Activated CD4-positive, CD25-positive, alpha-beta regulatory T cell treated with anti-CD3 and anti-CD28 coated beads, Interleukin-2, amount 50 U/mL, for 72 hours (primary cell): Measurements from ENCODE around the gene HACD3.
"Not testable (repeated sequence)": the region's sequence is repeated elsewhere in the genome, so short reads cannot be mapped to it uniquely, and the experiment has no call there.

Experiments used
- DNase-seq: peaks from one replicate; pipeline ENCODE4 v3.0.0; 2021

The HACD3 gene

DNA sequence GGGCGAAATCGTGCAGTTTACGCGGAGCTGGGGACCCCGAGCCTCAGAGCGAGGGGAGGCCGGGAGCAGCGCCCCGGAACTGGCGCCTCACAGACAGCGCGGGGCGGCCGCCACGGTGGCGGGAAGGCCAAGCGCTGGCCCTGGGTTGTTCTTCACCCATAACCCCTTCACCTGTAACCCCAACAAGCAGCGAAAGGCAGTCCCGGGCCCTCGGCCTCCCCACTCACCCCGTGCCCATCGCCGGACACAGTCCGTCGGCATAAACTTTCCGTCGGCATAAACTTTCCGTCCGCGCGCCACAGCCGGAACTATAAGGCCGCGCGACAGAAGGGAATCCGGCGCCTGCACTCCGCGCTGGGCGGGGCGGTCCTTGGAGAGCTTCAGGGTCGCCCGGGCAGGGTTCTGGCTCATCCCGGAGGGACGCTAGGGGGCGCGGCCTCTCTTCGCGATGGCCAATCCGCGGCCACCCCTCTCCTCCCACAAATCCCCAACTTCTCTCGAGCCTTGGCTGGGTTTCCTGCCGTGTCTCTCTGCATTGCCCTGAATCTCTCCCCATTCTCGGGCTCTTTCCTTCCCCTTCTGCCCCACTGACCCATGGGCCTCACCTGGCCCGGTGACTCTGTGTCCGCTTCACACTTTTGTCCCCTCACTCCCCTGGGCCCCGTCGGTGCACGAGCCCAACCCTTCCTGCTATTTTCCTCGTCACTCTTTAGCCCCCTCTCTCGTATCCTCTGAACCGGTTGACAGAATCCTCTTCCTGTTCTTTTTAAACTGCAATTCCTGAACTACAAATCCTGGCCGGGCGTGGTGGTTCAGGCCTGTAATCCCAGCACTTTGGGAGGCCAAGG, 80.8 kb downstream of the HACD3 start, which contains the start of gene INTS14:
Gene INTS14 (minus strand): TSS at position 261 of the 848 bp plus-strand sequence. CDS start 3,751 bp downstream, outside the sequence.
- DNase-seq: peak; percentile 91

DNA sequence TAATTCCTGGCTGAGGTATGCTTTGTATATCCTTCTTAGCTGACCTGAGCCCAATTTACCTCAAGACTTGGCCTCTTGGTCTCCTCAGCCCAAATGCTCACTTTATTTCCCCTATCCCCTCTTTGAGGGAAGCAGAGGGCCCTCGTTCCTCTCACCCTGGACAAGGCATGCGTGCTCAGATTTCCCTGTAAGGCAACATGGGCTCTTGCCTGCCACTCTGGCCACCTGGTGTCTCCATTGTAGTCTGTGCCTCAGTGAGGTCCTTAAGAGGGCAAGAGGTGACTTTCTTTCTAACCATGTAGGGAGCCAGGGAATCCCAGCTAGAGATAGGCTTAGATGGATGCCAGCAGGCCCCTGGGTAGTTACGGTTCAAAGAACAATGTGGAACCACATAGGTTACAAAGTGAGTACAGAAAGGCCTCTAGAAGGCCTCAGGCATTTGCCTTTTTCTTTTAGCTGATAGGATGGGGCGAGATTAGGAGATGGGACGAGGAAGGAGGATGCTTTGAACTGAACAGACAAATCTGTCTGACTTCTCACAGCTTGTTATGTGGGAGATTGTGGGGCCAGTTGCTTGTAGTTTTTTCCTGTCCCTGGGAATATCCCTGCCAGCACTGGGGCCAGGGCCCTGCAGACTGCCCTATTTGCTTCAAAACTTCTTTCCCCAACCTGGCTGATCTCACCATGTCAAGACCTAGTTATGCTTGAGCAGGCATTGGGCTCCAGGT, 81.8 kb downstream of the HACD3 start:
- no peak for DNase-seq

DNA sequence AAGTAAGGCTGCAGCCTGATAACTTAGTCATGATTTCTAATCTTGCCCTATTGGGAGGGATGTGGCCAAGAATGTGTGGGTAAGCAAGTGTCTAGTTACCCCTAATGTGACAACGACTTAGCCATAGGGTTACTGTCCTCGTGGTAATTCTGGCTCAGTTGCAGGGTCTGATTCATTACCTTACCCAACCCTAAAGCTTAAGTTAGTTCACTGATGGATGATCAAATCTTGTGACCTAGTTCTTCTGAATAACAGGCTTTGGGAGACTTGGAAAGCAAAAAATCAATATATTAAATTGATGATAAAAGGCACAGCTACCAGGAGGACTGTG, 82.3 kb downstream of the HACD3 start:
- DNase-seq: no peak

DNA sequence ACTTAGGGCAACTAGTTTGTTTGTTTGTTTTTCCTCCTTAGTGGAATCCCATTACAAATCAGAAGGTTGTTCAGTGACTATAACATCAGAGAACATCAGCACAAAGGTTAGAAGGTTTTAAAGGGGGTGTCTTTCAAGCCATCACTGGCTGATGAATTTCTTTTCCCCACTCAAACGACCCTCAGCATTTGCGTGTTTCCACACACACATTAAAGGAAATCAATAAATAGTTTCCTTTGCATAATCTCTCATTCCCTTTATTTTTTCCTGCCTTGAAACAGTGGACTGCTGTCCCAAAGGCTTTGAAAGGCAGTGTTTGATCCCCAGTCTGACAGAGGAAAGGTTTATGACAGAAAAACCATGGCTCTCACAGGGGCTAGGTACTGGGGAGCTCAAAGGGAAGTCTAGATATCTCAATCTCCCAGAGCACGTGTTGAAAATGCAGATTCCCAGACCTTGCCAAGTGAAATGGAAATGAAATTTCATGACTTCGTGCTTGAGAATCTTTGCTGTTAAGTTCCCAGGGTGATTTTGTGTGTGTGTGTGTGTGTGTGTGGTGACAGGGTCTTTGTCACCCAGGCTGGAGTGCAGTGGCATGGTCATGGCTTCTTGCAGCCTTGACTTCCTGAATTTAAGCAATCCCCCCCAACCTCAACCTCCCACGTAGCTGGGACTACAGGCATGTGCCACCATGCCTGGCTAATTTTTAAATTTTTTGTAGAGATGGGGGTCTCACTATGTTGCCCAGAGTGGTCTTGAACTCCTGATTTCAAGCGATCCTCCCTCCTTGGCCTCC, 82.9 kb downstream of the HACD3 start:
- DNase-seq: no peak

DNA sequence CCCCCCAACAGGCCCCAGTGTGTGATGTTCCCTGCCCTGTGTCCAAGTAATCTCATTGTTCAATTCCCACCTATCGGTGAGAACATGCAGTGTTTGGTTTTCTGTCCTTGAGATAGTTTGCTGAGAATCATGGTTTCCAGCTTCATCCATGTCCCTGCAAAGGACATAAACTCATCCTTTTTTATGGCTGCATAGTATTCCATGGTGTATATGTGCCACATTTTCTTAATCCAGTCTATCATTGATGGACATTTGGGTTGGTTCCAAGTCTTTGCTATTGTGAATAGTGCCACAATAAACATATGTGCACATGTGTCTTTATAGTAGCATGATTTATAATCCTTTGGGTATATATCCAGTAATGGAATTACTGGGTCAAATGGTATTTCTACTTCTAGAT, 85.6 kb downstream of the HACD3 start:
- DNase-seq: not testable (repeated sequence)

DNA sequence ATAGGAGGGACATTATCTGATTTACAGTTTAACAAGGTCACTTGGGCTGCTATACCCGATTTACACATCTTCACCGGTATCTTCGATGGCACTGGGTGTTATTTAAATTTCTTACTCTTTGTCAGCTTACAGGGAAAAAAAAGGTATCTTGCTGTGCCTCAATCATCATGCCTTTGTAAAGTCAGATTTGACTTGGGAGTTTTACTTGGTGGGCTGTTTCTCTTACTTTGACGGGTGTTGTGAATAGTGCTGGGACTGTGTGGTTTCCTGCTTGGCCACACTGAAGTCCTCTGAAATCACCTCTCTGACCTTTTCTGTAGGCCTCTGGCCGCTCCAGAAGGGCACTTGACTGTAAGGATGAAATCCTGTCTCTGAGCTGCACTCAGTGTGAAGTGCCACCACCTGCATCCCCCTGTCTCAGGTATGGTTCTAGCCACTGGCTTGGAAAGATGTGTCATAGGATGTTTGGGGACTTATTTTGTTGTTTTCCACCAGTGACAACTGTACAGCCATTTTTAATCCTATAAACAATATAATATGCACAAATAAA, 88.4 kb downstream of the HACD3 start:
- DNase-seq: no peak

DNA sequence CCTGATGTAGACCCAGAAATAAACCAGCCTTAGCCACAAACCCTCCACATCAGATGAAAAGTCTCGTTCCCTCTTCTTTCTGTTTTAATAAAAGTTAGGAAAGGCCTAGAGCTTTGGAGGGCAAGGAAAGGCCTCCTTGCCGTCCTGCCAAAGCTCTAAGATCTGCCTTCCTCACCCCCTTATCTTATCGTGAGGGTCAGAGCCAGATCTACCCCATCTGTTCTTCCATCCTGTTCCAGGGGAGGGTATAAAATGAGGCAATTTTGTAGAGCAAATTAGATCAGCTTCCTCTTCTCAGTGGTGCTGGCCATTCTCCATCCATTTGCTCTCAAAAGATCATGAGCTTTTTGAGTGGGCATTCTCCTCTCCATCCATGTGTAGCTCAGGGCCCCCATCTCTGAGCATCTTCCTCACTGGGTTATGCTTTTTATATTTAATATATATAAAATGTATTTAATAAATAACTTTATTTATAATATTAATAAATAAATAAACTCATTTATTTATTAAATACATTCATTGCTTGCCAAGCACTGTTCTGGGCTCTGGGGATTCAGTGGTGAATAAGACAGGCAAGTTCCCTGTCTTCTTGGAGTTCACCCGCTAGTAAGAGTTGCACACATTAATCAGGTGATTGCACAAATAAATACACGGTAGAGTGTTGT, 89.5 kb downstream of the HACD3 start:
- DNase-seq: no peak

DNA sequence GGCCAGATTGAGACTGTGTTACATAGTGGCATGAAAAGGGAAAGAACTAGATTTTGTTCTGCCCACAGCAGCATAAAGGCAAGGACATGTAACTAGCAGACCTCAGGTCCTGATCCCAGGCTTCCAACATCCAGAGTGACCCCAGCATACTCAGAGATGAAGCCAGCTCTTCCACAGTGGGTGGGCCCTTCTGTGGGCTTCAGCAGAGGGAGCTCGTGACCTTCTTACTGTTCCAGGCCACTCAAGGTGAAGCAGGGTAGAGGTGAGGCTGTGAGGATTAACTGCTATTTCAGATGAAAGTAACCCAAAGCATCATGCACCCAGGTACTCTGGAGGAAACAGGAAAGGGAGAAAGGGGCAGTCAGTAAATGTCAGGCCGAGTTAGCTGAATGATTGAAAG, 90.6 kb downstream of the HACD3 start:
- no peak for DNase-seq

DNA sequence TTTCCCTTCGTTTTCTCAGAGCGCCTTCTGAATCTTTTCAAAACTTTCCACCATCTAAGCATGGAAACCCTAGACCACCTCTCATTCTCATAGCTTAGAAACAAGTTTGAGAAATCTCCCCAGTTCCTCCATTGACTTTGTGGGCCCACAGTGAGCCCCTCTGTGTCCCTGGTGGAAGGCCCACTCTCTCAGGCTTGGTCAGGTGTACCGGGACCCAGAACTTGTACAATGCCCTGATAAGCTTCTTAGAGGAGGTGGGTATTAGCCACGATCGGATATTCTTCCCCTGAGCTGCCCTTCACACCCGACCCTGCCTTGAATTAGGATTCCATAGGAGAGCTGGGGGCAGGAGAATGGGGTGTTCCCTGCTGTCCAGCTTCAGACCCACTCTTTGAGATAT, 91.4 kb downstream of the HACD3 start, which contains the start of gene SLC24A1:
Gene SLC24A1 (plus strand): TSS at position 301 of the 400 bp plus-strand sequence. CDS start 2,143 bp downstream, outside the sequence.
- DNase-seq: no peak

DNA sequence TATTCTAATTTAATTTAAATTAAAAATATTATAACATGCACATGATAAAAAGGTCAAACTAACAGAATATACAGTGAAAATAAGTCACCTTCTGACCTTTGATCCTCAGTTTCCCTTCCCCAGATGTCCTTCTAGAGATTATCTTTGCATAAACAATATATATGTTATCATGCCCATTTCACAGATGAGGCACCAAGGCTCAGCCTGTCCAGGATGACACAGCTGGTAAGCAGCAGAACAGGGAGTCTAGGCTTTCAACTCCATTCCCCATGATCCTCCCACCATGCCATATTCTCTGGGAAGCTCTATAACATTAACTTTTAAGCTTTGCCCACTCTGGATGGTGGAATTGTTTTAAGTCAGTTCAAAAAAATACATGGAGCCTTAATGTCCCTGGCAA, 92.8 kb downstream of the HACD3 start:
- no peak for DNase-seq

DNA sequence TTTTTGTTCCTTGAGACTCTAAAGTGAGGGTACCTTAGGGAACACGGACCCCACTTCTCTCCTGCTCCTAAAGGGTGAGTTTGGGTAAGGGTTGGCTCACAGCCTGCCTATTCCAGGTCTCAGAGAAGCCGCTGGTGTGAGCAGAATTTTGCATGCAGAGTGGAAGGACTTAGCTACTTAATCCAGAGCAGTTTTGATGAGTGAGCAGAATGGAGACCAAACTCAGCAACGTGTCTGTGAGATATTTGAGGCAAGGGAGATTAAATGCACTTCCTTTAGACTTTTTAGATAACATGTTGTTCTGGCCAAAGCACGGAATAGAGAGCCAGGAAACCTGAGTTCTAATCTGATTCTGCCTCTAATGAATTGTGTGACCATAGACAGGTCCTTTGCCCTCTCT, 96.6 kb downstream of the HACD3 start:
- no peak for DNase-seq
